H1 (cell line): ENCODE data around the gene VARS2. TPM values are rescaled to one million over a fixed set of nuclear protein-coding genes. Genes with fewer than 3 reads are reported as not detected.

Source experiments
- ASH2L ChIP-seq: fragments of 200-600, 300-600 bp; sonication (generic); IDR thresholded peaks from one replicate; pipeline ENCODE4 v1.7.1; 2017; ENCODE audit warnings: low read length
- ATF2 ChIP-seq: IDR thresholded peaks from 2 replicates; pipeline ENCODE4 v1.6.1; 2012; ENCODE audit warnings: low read length, inconsistent platforms
- ATF3 ChIP-seq: IDR thresholded peaks from 2 replicates; pipeline ENCODE4 v1.6.1; 2011; ENCODE audit warnings: low read depth, mild to moderate bottlenecking, low read length; ENCODE audit not compliant: insufficient read depth
- BRCA1 ChIP-seq: IDR thresholded peaks from 2 replicates; pipeline ENCODE4 v1.6.1; 2012; ENCODE audit warnings: low read depth, low read length, improper control_type of control experiment
- CHD1 ChIP-seq: IDR thresholded peaks from 2 replicates; pipeline ENCODE4 v1.6.1; 2012; ENCODE audit warnings: low read depth, low read length, improper control_type of control experiment
- CTBP2 ChIP-seq: IDR thresholded peaks from 2 replicates; pipeline ENCODE4 v1.7.0; 2011; ENCODE audit warnings: borderline replicate concordance, mild to moderate bottlenecking, moderate library complexity, mixed read lengths, low read length; ENCODE audit not compliant: insufficient read depth, insufficient read length
- CTCF ChIP-seq, 3 experiments: IDR thresholded peaks; 1 replicate in 2 of 3; 2 replicates in 1 of 3; pipeline versions ENCODE4 v1.5.1 to v1.6.1; 2011; ENCODE audit warnings: low read length in 3 of 3, mild to moderate bottlenecking in 3 of 3, inconsistent platforms in 2 of 3, low read depth in 1 of 3, moderate library complexity in 1 of 3; ENCODE audit not compliant: insufficient read depth in 1 of 3; ENCODE audit errors: control extremely low read depth in 1 of 3
- E2F6 ChIP-seq: IDR thresholded peaks from 2 replicates; pipeline ENCODE4 v1.6.1; 2012; ENCODE audit warnings: inconsistent platforms
- POLR2A ChIP-seq, 2 experiments: IDR thresholded peaks; 1 replicate in 1 of 2; 2 replicates in 1 of 2; pipeline ENCODE4 v1.6.1; 2011; ENCODE audit warnings: low read depth in 2 of 2, low read length in 2 of 2, mild to moderate bottlenecking in 2 of 2; ENCODE audit errors: control extremely low read depth in 1 of 2
- RAD21 ChIP-seq, 2 experiments: IDR thresholded peaks in 1 of 2; conservative IDR thresholded peaks in 1 of 2; 2 replicates each; pipeline ENCODE4 v1.6.1; 2011; ENCODE audit warnings: low read depth in 2 of 2, low read length in 2 of 2, improper control_type of control experiment in 1 of 2, inconsistent platforms in 1 of 2, mild to moderate bottlenecking in 1 of 2, moderate library complexity in 1 of 2
- RFX5 ChIP-seq: IDR thresholded peaks from 2 replicates; pipeline ENCODE4 v1.6.1; 2011; ENCODE audit warnings: low read depth, low read length, improper control_type of control experiment, borderline replicate concordance
- SIN3A ChIP-seq, 2 experiments: IDR thresholded peaks in 1 of 2; conservative IDR thresholded peaks in 1 of 2; 2 replicates each; pipeline ENCODE4 v1.6.1; 2011 to 2012; ENCODE audit warnings: low read length in 2 of 2, improper control_type of control experiment in 1 of 2, low read depth in 1 of 2, mild to moderate bottlenecking in 1 of 2
- SIX5 ChIP-seq: IDR thresholded peaks from 2 replicates; pipeline ENCODE4 v1.6.1; 2011; ENCODE audit warnings: mild to moderate bottlenecking, low read depth, low read length
- TBP ChIP-seq: IDR thresholded peaks from 2 replicates; pipeline ENCODE4 v1.6.1; 2011; ENCODE audit warnings: low read depth, low read length, improper control_type of control experiment
- USF2 ChIP-seq: IDR thresholded peaks from 2 replicates; pipeline ENCODE4 v1.6.1; 2011; ENCODE audit warnings: low read length, improper control_type of control experiment
- YY1 ChIP-seq: IDR thresholded peaks from 2 replicates; pipeline ENCODE4 v1.6.1; 2011; ENCODE audit warnings: low read depth, mild to moderate bottlenecking, low read length
- polyA plus RNA-seq, 7 experiments: library from polyadenylated mRNA; depleted of rRNA in 3 of 7; stranded (reverse) in 5 of 7; unstranded in 2 of 7; fragments of >200 nt in 5 of 7; fragments of 200-250 nt in 2 of 7; gene quantifications; 1 replicate in 5 of 7; 2 replicates in 1 of 7; 4 replicates in 1 of 7; pipeline versions ENCODE4 v1.2.1 to v1.2.3, GENCODE V29; 2011 to 2013; ENCODE audit warnings: missing spikeins in 2 of 7, mixed read lengths in 2 of 7
- total RNA-seq: library from RNA; stranded (reverse); fragmentation: NEBNext Ultra II Directional; extraction: Animal tissue kit (Norgen Biotek cat#: 25700); gene quantifications from 2 replicates; pipeline ENCODE4 v1.2.1, GENCODE V29; 2021

VARS2 gene
- total and polyA plus RNA-seq, 2 of the 8 experiments (the other 6 are each of a cell fraction or from before 2014, with no cell fraction given): 26.8 to 47.7 TPM

- TF ChIP-seq SIX5 (no peak), RAD21 (IDR thresholded peaks at IDR 0.05 in 1 of 2, conservative IDR thresholded peaks at IDR 0.05 in 1 of 2; ENCODE audit: low read depth in 2 of 2, low read length in 2 of 2) (no peak; a peak in 1 of 4 replicates), POLR2A (IDR thresholded peaks at IDR 0.05; ENCODE audit: control extremely low read depth in 1 of 2, low read depth in 2 of 2, low read length in 2 of 2) (peak in 1 of 2 experiments; percentile 86; a peak in 2 of 3 replicates), ATF2 (no peak), SIN3A (conservative IDR thresholded peaks at IDR 0.05 in 1 of 2, IDR thresholded peaks at IDR 0.05 in 1 of 2; ENCODE audit: low read depth in 1 of 2, low read length in 2 of 2) (peak; percentile 93 to 96), CTCF (IDR thresholded peaks at IDR 0.05; ENCODE audit: control extremely low read depth in 1 of 3, insufficient read depth in 1 of 3, low read depth in 1 of 3, low read length in 3 of 3) (no peak), ASH2L (peak; percentile 78), BRCA1 (no peak), YY1 (no peak), ATF3 (no peak), CTBP2 (peak; percentile 65), TBP (peak; percentile 53; the same call in 1 of the 2 replicates), RFX5 (no peak), E2F6 (no peak), USF2 (no peak), CHD1 (no peak)
These were observed 27.8 kb upstream of the VARS2 start (continued) for GRCh38 chr6:30885999-30886896.
